ENCODE data around the gene EFCAB14.
"Not testable (repeated sequence)": the region's sequence is repeated elsewhere in the genome, so short reads cannot be mapped to it uniquely, and the experiment has no call there.

- TF ChIP-seq POLR2A, CTCF (IDR thresholded peaks at IDR 0.05): not testable (repeated sequence)
Observed at GRCh38 chr1:46728327-46728873, 9.5 kb upstream of the EFCAB14 start.
